Suppressor macrophage treated with lipopolysaccharide for 1 hour (primary cell): Measurements from ENCODE around the gene MYH11.

Source experiments
- DNase-seq, 3 donors: peaks; one replicate each; pipeline ENCODE4 v3.0.0-alpha.2; 2020 to 2022

The MYH11 gene

GRCh38 chr16:15773968-15774367, 82.9 kb downstream of the MYH11 start:
- DNase-seq, result no peak

GRCh38 chr16:15772579-15773293, 84.1 kb downstream of the MYH11 start:
- DNase-seq, result no peak

- no peak for DNase-seq
Observed at GRCh38 chr16:15771694-15772093, 85.1 kb downstream of the MYH11 start.

- no peak for DNase-seq
Observed at GRCh38 chr16:15770512-15770911, 86.3 kb downstream of the MYH11 start.

GRCh38 chr16:15770107-15770506, 86.7 kb downstream of the MYH11 start:
- no peak for DNase-seq

GRCh38 chr16:15769239-15769638, 87.6 kb downstream of the MYH11 start:
- no peak for DNase-seq

- no peak for DNase-seq
Observed at GRCh38 chr16:15768201-15768600, 88.6 kb downstream of the MYH11 start.

GRCh38 chr16:15766918-15767317, 89.9 kb downstream of the MYH11 start:
- no peak for DNase-seq

- DNase-seq, result peak; percentile 37 to 75 (median 63)
Observed at GRCh38 chr16:15765880-15766279, 90.9 kb downstream of the MYH11 start.

GRCh38 chr16:15765116-15765515, 91.7 kb downstream of the MYH11 start:
- DNase-seq, result no peak

GRCh38 chr16:15764112-15764511, 92.7 kb downstream of the MYH11 start:
- DNase-seq, result no peak

GRCh38 chr16:15760129-15760528, 96.7 kb downstream of the MYH11 start:
- DNase-seq, result no peak

GRCh38 chr16:15759070-15759469, 97.8 kb downstream of the MYH11 start:
- DNase-seq, result no peak

GRCh38 chr16:15757630-15758251, 99.1 kb downstream of the MYH11 start:
- no peak for DNase-seq

GRCh38 chr16:15757077-15757386, 99.8 kb downstream of the MYH11 start:
- DNase-seq, result no peak

- DNase-seq, result no peak
Observed at GRCh38 chr16:15754821-15755534, 101.8 kb downstream of the MYH11 start.

- DNase-seq, result no peak
Observed at GRCh38 chr16:15752717-15753488, 103.9 kb downstream of the MYH11 start.

- DNase-seq, result no peak
Observed at GRCh38 chr16:15751940-15752339, 104.9 kb downstream of the MYH11 start.

- DNase-seq, result no peak
Observed at GRCh38 chr16:15749985-15750384, 106.8 kb downstream of the MYH11 start.

- DNase-seq, result no peak
Observed at GRCh38 chr16:15749371-15749770, 107.5 kb downstream of the MYH11 start.

- no peak for DNase-seq
Observed at GRCh38 chr16:15748654-15749053, 108.2 kb downstream of the MYH11 start.

GRCh38 chr16:15747937-15748336, 108.9 kb downstream of the MYH11 start:
- DNase-seq, result no peak

- no peak for DNase-seq
Observed at GRCh38 chr16:15746332-15746731, 110.5 kb downstream of the MYH11 start.

- no peak for DNase-seq
Observed at GRCh38 chr16:15743657-15744056, 113.2 kb downstream of the MYH11 start.
